Ishikawa (cell line): Measurements from ENCODE around the gene ALDH16A1.

Source experiments
- CREB1 ChIP-seq: IDR thresholded peaks from 2 replicates; pipeline ENCODE4 v1.6.1; 2012; ENCODE audit warnings: low read depth
- EP300 ChIP-seq: IDR thresholded peaks from 2 replicates; pipeline ENCODE4 v1.6.1; 2012; ENCODE audit warnings: borderline replicate concordance
- RAD21 ChIP-seq: IDR thresholded peaks from 2 replicates; pipeline ENCODE4 v1.6.1; 2012; ENCODE audit warnings: low read depth
- TF ChIP-seq, protein P1 (sequence below): IDR thresholded peaks from 2 replicates; pipeline ENCODE4 v1.6.1; 2012

DNA sequence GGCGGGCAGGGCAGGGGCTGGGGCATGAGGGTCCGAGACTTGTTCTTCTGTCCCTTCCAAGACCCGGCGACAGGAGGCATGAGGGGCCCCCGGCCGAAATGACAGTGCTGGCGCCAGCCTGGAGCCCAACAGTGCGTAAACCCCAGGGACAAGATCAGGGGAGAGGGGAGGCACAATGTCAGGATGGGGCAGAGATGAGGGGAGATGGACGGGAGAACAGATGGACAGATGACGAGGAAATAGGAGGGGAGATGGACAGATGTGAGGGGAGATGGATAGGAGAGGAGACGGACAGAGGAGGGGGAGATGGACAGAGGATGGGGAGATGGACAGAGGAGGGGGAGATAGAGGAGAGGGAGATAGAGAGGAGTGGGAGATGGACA, 21.5 kb downstream of the ALDH16A1 start:
- TF ChIP-seq CREB1, result no peak
- TF ChIP-seq, protein P1, sequence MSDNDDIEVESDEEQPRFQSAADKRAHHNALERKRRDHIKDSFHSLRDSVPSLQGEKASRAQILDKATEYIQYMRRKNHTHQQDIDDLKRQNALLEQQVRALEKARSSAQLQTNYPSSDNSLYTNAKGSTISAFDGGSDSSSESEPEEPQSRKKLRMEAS, result no peak
- TF ChIP-seq RAD21, result no peak
- TF ChIP-seq EP300, result no peak
